ENCODE measurements around the gene BAHCC1.

BAHCC1 gene

GRCh38 chr17:81398832-81399411 lies 3.7 kb downstream of the BAHCC1 start:
- DNase-seq: no peak

DNA sequence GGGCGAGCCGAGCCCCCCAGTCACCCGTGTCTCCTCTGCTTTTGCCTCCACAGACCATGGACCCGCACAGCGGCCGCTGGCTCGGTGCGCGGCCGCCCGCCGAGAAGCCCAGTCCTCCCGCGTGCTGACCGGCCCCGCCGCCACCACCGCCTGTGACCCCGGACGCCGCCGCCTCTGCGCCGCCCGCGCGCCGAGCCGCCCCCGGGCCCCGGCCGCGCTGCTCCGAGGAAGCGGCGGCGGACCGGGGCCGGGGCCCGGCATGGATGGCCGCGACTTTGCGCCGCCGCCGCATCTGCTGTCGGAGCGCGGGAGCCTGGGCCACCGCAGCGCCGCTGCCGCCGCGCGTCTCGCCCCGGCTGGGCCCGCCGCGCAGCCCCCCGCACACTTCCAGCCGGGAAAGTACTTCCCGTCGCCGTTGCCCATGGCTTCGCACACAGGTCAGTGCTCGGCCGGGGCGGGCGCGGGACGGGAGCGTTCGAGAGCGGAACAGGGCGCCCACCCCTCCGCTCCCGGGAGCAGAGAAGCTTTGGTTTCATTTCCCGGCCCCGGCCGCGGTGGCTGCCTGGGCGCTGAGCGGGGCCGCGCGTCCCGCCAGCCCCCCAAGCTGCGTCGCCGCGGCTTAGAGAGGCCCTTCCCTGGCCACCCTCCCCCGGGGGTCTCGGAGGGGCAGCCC lies 4.4 kb downstream of the BAHCC1 start:
- DNase-seq: no peak

DNA sequence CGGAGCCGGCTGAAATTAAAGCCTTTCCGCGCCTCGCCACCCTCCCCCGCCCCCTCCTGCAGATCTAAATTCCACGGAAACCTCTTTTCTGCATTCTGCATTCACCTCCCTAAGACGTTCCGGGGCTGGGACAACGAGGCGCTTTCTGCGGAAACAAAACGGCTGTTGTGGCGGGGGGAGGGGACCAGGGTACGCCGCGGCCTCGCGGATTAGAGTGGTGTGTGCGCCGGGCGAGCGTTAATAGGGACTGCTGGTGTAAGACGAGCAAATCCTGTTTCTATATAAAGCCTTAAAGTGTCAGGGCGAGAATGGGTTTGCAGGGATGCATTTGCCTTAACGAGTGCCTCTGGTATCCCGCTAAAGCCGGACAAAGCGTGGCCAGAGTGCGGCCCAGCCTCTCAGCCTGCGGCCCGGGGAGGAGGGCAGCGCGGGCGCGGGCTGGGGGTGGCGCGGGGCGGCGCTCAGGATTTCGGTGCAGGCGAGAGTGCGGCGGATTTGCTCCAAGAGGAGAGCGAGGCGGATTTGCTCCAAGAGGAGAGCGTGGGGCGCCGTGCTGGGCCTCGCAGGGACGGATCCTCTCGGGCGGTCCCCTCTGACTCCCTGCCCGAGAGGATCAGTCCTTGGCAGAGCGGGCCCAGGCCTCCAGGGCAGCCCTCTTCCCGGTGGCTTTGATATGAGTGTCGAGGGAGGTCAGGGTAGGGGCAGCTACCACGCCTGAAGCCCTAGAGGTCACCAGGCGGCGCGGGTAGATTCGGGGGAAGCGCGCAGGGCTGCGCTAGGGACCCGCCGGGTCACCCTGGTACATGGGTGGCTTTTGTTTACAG lies 5.1 kb downstream of the BAHCC1 start:
- no peak for DNase-seq

DNA sequence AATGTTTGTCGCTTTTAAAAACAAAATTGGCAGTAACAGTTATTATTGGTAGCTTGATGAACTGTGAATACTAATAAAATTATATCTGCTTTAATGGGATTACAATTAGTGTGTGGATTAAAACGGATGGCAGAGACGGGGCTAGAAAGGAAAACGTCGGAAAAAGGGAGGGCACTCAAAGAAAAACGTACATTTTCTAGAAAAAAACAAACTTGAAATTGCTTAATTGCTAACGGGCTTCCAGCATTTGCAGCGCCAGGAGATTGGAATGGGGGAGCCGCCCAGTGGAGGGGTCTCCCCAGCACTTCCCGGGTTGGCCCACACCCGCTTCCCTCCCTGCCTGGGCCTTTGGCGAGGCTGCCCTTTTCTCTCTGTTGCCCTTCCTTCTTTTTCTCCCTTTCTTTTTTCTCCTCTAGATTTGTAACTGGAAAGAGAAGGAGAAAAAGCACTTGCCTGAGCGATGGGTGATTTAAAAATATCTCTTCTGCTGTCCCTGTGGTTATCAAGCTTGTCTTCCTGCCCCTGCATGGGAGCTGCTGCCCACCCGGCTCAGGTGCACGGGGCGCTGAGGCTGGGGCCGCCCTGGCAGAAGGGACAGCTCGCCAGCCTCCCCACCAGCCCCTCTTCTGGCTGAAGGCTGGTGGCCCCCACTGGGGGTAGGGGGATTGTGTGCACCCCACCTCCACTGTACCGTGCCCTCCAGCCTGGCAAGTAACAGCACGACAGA lies 5.9 kb downstream of the BAHCC1 start:
- no peak for DNase-seq

GRCh38 chr17:81401723-81402529 lies 6.7 kb downstream of the BAHCC1 start:
- DNase-seq: no peak

- no peak for DNase-seq
Observed at GRCh38 chr17:81402530-81402941, 7.3 kb downstream of the BAHCC1 start.

- DNase-seq: no peak
Observed at GRCh38 chr17:81402981-81403467, 7.8 kb downstream of the BAHCC1 start.

- no peak for DNase-seq
Observed at GRCh38 chr17:81403671-81404534, 8.6 kb downstream of the BAHCC1 start.

- no peak for DNase-seq
Observed at GRCh38 chr17:81404558-81405165, 9.4 kb downstream of the BAHCC1 start.

- DNase-seq: no peak
Observed at GRCh38 chr17:81405411-81405872, 10.2 kb downstream of the BAHCC1 start.

- no peak for DNase-seq
Observed at GRCh38 chr17:81406117-81406953, 11.1 kb downstream of the BAHCC1 start.

GRCh38 chr17:81408049-81408448 lies 12.8 kb downstream of the BAHCC1 start:
- DNase-seq: no peak

GRCh38 chr17:81409190-81409935 lies 14.1 kb downstream of the BAHCC1 start:
- no peak for DNase-seq

- DNase-seq: no peak
Observed at GRCh38 chr17:81410852-81411251, 15.6 kb downstream of the BAHCC1 start.

DNA sequence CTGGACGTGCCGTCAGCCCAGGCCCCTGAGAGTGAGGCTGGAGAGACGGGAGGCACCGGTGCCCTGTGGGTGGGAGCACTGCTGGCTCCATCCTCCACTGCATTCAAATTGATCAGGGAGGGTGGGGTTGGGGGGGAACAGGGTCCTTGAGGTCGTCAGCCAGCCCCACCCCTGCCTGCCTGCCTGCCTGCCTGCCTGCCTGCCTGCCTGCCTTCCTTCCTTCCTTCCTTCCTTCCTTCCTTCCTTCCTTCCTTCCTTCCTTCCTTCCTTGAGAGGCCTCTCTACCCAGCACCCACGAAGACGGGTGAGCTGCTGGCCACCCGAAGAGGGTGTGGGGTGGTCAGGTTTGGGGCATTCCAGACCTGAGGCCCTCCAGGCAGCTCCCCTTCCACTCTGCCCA lies 16.0 kb downstream of the BAHCC1 start:
- DNase-seq: no peak

GRCh38 chr17:81412490-81413093 lies 17.3 kb downstream of the BAHCC1 start:
- peak in 1 of 5 donors; percentile 50 for DNase-seq

DNA sequence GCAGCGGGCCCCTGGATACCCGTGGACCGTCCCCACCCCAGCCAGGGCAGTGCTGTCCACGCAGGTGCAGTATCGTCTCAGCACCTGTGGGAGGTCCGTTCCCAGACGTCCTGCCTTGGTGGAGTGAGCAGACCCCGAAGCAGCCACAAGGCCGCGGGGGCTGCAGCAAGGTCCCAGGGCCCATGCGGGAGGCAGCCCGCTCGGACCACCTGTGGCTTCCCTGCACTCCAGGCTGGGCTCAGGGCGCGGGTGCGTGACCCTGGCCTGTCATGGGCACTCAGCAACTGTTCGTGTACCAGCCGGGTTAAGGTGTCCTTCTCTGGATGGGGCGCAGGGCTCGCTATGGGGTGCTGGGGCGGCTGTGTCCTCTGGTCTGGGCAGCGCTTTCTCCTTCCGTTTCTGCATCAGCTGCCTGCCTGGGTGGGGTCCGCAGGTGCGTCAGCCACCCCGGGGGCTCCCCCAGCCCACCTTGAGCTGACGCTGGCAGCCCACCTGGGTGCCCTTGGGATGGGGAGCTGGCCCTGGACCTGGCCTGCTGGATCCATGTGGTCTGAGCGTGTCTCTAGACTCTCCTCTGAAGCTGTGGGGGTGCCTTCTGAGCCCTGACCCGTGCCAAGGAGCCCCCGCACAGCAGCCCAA lies 18.4 kb downstream of the BAHCC1 start:
- no peak for DNase-seq

All from T-helper 1 cell (primary cell).